Fibroblast of lung (primary cell): Measurements from ENCODE around the gene LAMTOR4. TPM values are rescaled to one million over a fixed set of nuclear protein-coding genes. Genes with fewer than 3 reads are reported as not detected.
"Not testable (repeated sequence)": the region's sequence is repeated elsewhere in the genome, so short reads cannot be mapped to it uniquely, and the experiment has no call there.

Experiments used
- DNase-seq, 2 donors: peaks; one replicate each; pipeline versions ENCODE4 v3.0.0 to v3.0.0-alpha.2; 2010; ENCODE audit warnings: low read depth in 2 of 2
- H2AFZ ChIP-seq: 2 replicates; pipeline ENCODE4 v1.5.1; 2012; ENCODE audit warnings: low read length, control low read depth, inconsistent platforms
- H3K27ac ChIP-seq: 2 replicates; pipeline ENCODE4 v1.5.1; 2011; ENCODE audit warnings: low read length, control low read depth; ENCODE audit not compliant: insufficient read depth
- H3K27me3 ChIP-seq: 2 replicates; pipeline ENCODE4 v1.5.1; 2011; ENCODE audit warnings: mild to moderate bottlenecking, low read length; ENCODE audit not compliant: control insufficient read depth, insufficient read depth
- H3K36me3 ChIP-seq: 2 replicates; pipeline ENCODE4 v1.5.1; 2011; ENCODE audit warnings: low read length; ENCODE audit not compliant: control insufficient read depth, insufficient read depth
- H3K4me1 ChIP-seq: 2 replicates; pipeline ENCODE4 v1.5.1; 2011; ENCODE audit warnings: low read length; ENCODE audit not compliant: control insufficient read depth, insufficient read depth; ENCODE audit errors: extremely low read depth
- H3K4me2 ChIP-seq: 2 replicates; pipeline ENCODE4 v1.5.1; 2011; ENCODE audit warnings: low read length, control low read depth; ENCODE audit not compliant: insufficient read depth; ENCODE audit errors: extremely low read depth
- H3K4me3 ChIP-seq, 4 experiments: fragments of 200-600 bp in 1 of 4; sonication (generic) in 1 of 4; replicated peaks in 1 of 4; 2 replicates each; pipeline ENCODE4 v1.5.1; 2011 to 2016; ENCODE audit warnings: low read length in 4 of 4, low read depth in 3 of 4, mild to moderate bottlenecking in 3 of 4, control low read depth in 2 of 4, inconsistent platforms in 1 of 4, mixed read lengths in 1 of 4; ENCODE audit not compliant: insufficient read depth in 1 of 4; ENCODE audit errors: control extremely low read depth in 1 of 4
- H3K79me2 ChIP-seq: 2 replicates; pipeline ENCODE4 v1.5.1; 2012; ENCODE audit warnings: mild to moderate bottlenecking, low read length, inconsistent platforms; ENCODE audit not compliant: control insufficient read depth, insufficient read depth
- H3K9ac ChIP-seq: 2 replicates; pipeline ENCODE4 v1.5.1; 2011; ENCODE audit warnings: mild to moderate bottlenecking, low read length, control low read depth; ENCODE audit not compliant: insufficient read depth
- H3K9me3 ChIP-seq: 2 replicates; pipeline ENCODE4 v1.5.1; 2012; ENCODE audit warnings: low read depth, low read length; ENCODE audit not compliant: control insufficient read depth, insufficient read depth
- H4K20me1 ChIP-seq: 2 replicates; pipeline ENCODE4 v1.5.1; 2011; ENCODE audit warnings: low read length; ENCODE audit not compliant: control insufficient read depth, insufficient read depth; ENCODE audit errors: extremely low read depth
- EZH2 ChIP-seq: IDR thresholded peaks from 2 replicates; pipeline ENCODE4 v1.5.1; 2012; ENCODE audit warnings: low read length, control low read depth, mild to moderate bottlenecking; ENCODE audit errors: missing control alignments
- polyA plus RNA-seq, 2 donors: library from polyadenylated mRNA; depleted of rRNA in 1 of 2; stranded (reverse) in 1 of 2; unstranded in 1 of 2; fragments of >200 nt; gene quantifications; 2 replicates each; pipeline ENCODE4 v1.2.1, GENCODE V29; 2011 to 2012; ENCODE audit warnings: missing spikeins in 1 of 2
- total RNA-seq: library from RNA; depleted of rRNA; stranded (reverse); fragments of >200 nt; gene quantifications from 2 replicates; pipeline ENCODE4 v1.2.1, GENCODE V29; 2014
- TF ChIP-seq, protein P1 (sequence below), 2 donors: IDR thresholded peaks in 1 of 2; conservative IDR thresholded peaks in 1 of 2; 1 replicate in 1 of 2; 2 replicates in 1 of 2; pipeline ENCODE4 v1.5.1; 2011 to 2012; ENCODE audit warnings: low read length in 2 of 2, control low read depth in 1 of 2, inconsistent platforms in 1 of 2, low read depth in 1 of 2, mild to moderate bottlenecking in 1 of 2

LAMTOR4 gene
- total and polyA plus RNA-seq, 2 donors (not counting 1 experiment from before 2014, with no cell fraction given) = 95.0 to 116 TPM

DNA sequence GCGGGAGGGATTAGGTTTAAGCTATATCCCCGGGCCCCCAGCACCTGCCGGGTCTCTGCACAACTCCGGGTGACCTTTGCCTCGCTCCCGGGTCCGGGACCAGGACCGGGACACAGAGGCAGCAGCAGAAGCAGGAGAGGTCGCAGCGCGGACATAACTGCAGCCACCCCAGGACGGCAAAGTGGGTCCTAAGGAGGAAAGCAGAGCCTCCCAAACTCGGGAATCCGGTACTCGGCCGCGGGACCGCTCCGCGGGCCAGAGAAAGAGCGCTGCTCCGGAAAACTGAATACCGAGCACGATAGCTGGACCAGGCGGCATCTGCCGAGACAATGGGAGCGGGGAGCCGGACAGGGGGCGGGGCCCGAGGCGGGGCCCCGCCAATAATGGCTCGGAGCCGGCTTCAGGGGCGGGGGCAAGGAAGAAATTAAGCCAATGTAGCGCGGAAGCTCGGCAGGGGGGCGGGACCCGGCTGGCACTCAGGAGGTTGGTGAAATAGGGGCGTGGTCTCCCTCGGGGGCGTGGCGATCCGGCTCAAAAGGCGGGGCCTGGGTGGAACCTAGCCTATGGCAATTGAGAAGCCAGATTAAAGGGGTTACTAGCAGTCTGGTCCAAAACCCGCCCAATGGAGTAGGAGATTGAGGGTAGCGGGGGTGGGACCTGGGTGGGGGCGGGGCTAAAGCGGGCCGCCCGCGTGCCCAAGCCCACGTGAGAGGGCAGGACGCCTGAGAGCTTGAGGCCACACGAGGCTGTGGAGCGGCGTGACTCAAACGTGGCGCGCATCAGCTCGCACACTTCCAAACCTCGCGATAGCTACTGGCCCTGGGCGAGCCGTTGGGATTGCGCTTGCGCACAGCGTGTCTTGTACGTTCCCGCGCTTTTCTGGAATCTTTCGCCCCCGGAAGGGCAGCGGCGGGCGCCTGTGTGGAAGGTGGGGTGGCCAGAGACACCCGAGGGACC is 28.6 kb downstream of the LAMTOR4 start, which contains the start of the genes GPC2 and STAG3:
Gene GPC2 (minus strand): TSS at position 337 of the 957 bp plus-strand sequence. CDS start 182 bp downstream, at position 155.
Gene STAG3 (plus strand): TSS at position 874 of the 957 bp plus-strand sequence. CDS start 2,639 bp downstream, outside the sequence.
- Histone ChIP-seq H3K79me2 (no peaks in the 10 kb centered on the region), H3K27me3 (no peaks in the 10 kb centered on the region), H2AFZ (peak within 1 kb of the TSS; percentile 84), H4K20me1 (no peaks in the 10 kb centered on the region), H3K4me1 (no peaks in the 10 kb centered on the region), H3K4me2 (peak within 1 kb of the TSS; percentile 85), H3K9ac (peak within 1 kb of the TSS; percentile 68), H3K4me3 (peak within 1 kb of the TSS; percentile 70 to 78 (median 76)), H3K27ac (no peak within 1 kb of the TSS), H3K36me3 (no peaks in the 10 kb centered on the region), H3K9me3 (no peaks in the 10 kb centered on the region)
- peak; percentile 91 to 96 for DNase-seq
- no peak for TF ChIP-seq EZH2
- TF ChIP-seq, protein P1, sequence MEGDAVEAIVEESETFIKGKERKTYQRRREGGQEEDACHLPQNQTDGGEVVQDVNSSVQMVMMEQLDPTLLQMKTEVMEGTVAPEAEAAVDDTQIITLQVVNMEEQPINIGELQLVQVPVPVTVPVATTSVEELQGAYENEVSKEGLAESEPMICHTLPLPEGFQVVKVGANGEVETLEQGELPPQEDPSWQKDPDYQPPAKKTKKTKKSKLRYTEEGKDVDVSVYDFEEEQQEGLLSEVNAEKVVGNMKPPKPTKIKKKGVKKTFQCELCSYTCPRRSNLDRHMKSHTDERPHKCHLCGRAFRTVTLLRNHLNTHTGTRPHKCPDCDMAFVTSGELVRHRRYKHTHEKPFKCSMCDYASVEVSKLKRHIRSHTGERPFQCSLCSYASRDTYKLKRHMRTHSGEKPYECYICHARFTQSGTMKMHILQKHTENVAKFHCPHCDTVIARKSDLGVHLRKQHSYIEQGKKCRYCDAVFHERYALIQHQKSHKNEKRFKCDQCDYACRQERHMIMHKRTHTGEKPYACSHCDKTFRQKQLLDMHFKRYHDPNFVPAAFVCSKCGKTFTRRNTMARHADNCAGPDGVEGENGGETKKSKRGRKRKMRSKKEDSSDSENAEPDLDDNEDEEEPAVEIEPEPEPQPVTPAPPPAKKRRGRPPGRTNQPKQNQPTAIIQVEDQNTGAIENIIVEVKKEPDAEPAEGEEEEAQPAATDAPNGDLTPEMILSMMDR (conservative IDR thresholded peaks at IDR 0.05 in 1 of 2, IDR thresholded peaks at IDR 0.05 in 1 of 2; ENCODE audit: low read depth in 1 of 2, low read length in 2 of 2) = no peak

DNA sequence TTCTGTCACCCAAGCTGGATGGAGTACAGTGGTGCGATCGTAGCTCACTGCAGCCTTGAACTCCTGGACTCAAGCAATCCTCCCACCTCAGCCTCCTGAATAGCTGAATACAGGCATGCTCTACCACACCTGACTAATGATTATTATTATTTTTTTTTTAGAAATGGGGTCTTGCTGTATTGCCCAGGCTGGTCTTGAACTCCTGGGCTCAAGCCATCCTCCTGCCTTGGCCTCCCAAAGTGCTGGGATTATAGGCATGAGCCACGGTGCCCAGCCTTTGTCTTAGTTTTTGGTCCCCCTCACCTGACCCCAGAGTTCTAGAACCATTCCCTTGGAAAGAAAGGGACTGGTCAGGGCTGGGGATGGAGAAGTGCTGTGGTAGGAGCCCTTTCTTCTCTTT is 31.4 kb downstream of the LAMTOR4 start:
- H4K20me1 ChIP-seq, H3K9ac ChIP-seq, DNase-seq, H3K36me3 ChIP-seq, H3K4me2 ChIP-seq, H3K79me2 ChIP-seq, H3K9me3 ChIP-seq, H3K4me3 ChIP-seq, H2AFZ ChIP-seq, H3K4me1 ChIP-seq, H3K27ac ChIP-seq, H3K27me3 ChIP-seq: not testable (repeated sequence)

DNA sequence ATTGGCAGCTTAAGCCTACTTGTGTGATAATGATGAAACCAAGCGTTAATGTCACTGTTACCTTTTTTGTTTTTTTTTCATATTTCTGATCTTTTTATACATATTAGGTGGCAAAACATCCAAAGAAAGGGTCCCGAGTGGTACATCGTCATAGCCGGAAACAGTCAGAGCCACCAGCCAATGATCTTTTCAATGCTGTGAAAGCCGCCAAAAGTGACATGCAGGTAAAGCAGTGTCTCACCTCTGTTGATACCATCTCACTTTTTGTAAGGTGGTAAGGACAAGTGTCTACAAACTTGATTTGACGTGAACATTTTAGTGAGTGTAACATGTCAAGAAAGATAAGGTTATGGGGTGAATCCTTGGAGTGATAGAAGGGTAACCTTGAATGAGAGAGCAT is 33.9 kb downstream of the LAMTOR4 start:
- not testable (repeated sequence) for H3K4me1 ChIP-seq, H3K4me3 ChIP-seq, DNase-seq, H3K27me3 ChIP-seq, H3K4me2 ChIP-seq, H4K20me1 ChIP-seq, H3K36me3 ChIP-seq, H2AFZ ChIP-seq, H3K9ac ChIP-seq, H3K9me3 ChIP-seq, H3K27ac ChIP-seq, H3K79me2 ChIP-seq

DNA sequence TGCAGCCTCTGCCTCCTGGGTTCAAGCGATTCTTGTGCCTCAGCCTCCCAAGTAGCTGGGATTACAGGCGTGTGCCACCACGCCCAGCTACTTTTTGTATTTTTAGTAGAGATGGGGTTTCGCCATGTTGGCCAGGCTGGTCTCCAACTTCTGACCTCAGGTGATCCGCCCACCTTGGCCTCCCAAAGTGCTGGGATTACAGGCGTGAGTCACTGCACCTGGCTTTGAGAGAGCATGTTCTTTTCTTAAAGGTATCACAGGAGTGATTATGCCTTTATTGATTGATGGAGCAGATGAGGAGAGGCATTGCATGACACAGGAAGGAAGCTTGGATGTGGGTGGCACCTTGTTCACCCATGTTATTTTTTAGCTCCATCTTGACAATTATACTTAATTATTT is 34.4 kb downstream of the LAMTOR4 start:
- H4K20me1 ChIP-seq, H3K9ac ChIP-seq, H3K79me2 ChIP-seq, H3K4me1 ChIP-seq, H3K27me3 ChIP-seq, H3K9me3 ChIP-seq, H3K27ac ChIP-seq, H3K4me3 ChIP-seq, DNase-seq, H3K36me3 ChIP-seq, H2AFZ ChIP-seq, H3K4me2 ChIP-seq: not testable (repeated sequence)
